SU-DHL-6 (cell line): ENCODE measurements around the gene CNTNAP4.

ENCODE experiments used
- H2AFZ ChIP-seq: fragments of 200-600 bp; sonication (generic); 2 replicates; pipeline ENCODE4 v1.6.1; 2014; ENCODE audit warnings: low read depth, mild to moderate bottlenecking, moderate library complexity, mixed read lengths, antibody characterized with exemption, low read length; ENCODE audit not compliant: severe bottlenecking
- H3F3A ChIP-seq: fragments of 200-600 bp; shearing (Covaris generic); 2 replicates; pipeline ENCODE4 v1.6.0; 2016; ENCODE audit warnings: antibody characterized with exemption, mild to moderate bottlenecking; ENCODE audit not compliant: insufficient read depth
- H3K27ac ChIP-seq: fragments of 200-600 bp; sonication (generic); 2 replicates; pipeline ENCODE4 v1.5.1; 2016; ENCODE audit warnings: low read depth, mild to moderate bottlenecking, low read length, moderate library complexity, mixed read lengths
- H3K27me3 ChIP-seq: fragments of 200-600 bp; sonication (generic), shearing (Covaris generic); 2 replicates; pipeline ENCODE4 v1.6.0; 2014; ENCODE audit warnings: mild to moderate bottlenecking, low read length
- H3K36me3 ChIP-seq: fragments of 200-600 bp; sonication (generic); 2 replicates; pipeline ENCODE4 v1.6.1; 2014; ENCODE audit warnings: mild to moderate bottlenecking, low read length, mixed read lengths
- H3K4me2 ChIP-seq: fragments of 300-600, 200-600 bp; shearing (Covaris generic), sonication (generic); 2 replicates; pipeline ENCODE4 v1.6.0; 2014; ENCODE audit warnings: low read length, low read depth, mild to moderate bottlenecking; ENCODE audit not compliant: poor library complexity, severe bottlenecking
- H3K4me3 ChIP-seq: fragments of 200-600 bp; sonication (generic); 2 replicates; pipeline ENCODE4 v1.5.1; 2014; ENCODE audit warnings: antibody characterized with exemption, low read length, mild to moderate bottlenecking, mixed read lengths; ENCODE audit not compliant: insufficient read depth, poor library complexity, severe bottlenecking
- H3K79me2 ChIP-seq: fragments of 200-600 bp; sonication (generic); 2 replicates; pipeline ENCODE4 v1.6.1; 2014; ENCODE audit warnings: mild to moderate bottlenecking, low read length, moderate library complexity; ENCODE audit not compliant: insufficient read depth
- H3K9ac ChIP-seq: fragments of 200-600 bp; sonication (generic); 2 replicates; pipeline ENCODE4 v1.7.0; 2014; ENCODE audit warnings: mild to moderate bottlenecking, low read length
- H3K9me2 ChIP-seq: fragments of 200-600 bp; sonication (generic); replicated peaks from 2 replicates; pipeline ENCODE4 v1.6.1; 2014; ENCODE audit warnings: low read length; ENCODE audit not compliant: insufficient read depth
- H3K9me3 ChIP-seq: fragments of 200-600 bp; sonication (generic); 2 replicates; pipeline ENCODE4 v1.6.1; 2014; ENCODE audit warnings: low read length, mixed read lengths; ENCODE audit not compliant: insufficient read depth
- H4K20me1 ChIP-seq: fragments of 200-600 bp; sonication (generic); 2 replicates; pipeline ENCODE4 v1.6.1; 2014; ENCODE audit warnings: low read depth, mild to moderate bottlenecking, antibody characterized with exemption, low read length, moderate library complexity, mixed read lengths
- CTCF ChIP-seq: fragments of 200-600 bp; sonication (generic); IDR thresholded peaks from one replicate; pipeline ENCODE4 v1.5.1; 2017; ENCODE audit warnings: antibody characterized with exemption, mild to moderate bottlenecking, low read length, moderate library complexity; ENCODE audit not compliant: insufficient read depth, poor library complexity, severe bottlenecking
- EZH2phosphoT487 ChIP-seq: fragments of 200-600 bp; sonication (generic), shearing (Covaris generic); conservative IDR thresholded peaks from 2 replicates; pipeline ENCODE4 v1.6.1; 2018; ENCODE audit warnings: mild to moderate bottlenecking, antibody characterized with exemption, low read length, moderate library complexity, mixed read lengths

CNTNAP4 gene

DNA sequence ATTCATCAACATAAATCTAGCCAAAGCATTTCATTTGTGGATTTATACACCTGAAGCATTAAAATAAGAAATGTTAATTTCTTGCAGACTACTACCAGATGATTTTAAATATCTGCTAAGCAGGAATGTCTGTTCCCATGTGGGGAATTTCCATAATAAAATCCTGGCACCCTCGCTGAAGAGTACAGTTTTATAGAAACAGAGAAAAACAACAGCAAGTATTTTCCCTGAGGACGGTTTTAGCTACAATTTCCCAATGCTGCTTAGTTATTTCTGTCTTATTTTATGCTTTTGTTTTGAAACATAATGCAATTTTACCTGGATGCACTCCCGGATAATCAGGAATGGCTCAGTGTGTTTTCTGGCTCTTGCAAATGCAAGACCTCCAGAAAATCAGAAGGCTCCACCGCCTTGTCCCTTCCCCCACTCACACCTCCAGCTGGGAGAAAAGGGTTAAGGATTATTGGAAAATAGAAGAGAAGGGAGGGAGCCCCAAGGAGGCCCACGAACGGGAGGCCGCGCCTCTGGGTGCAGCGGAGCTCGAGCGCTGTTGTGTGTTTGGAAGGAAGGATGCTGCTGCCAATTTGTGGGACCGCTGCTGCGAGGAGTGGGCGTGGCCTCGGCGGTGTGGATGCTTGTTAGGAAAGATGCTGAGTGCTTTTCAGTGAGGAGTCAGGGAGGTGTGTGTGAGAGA, at the start of gene CNTNAP4:
TSS of gene CNTNAP4 (plus strand) at position 657 of the 694 bp plus-strand sequence. CDS start 262 bp downstream, outside the sequence.
- H3K79me2 ChIP-seq: no peaks in the 10 kb centered on the region
- H3K9me3 ChIP-seq: no peaks in the 10 kb centered on the region
- no peak within 1 kb of the TSS for H3K4me2 ChIP-seq
- no peaks in the 10 kb centered on the region for H3F3A ChIP-seq
- H4K20me1 ChIP-seq: no peaks in the 10 kb centered on the region
- H3K9ac ChIP-seq: no peak within 1 kb of the TSS
- H3K4me3 ChIP-seq: no peak within 1 kb of the TSS
- H3K27me3 ChIP-seq: no peaks in the 10 kb centered on the region
- H2AFZ ChIP-seq: no peak within 1 kb of the TSS
- H3K9me2 ChIP-seq: no peaks in the 10 kb centered on the region
- no peak for TF ChIP-seq CTCF
- no peak for TF ChIP-seq EZH2phosphoT487
- no peaks in the 10 kb centered on the region for H3K36me3 ChIP-seq
- H3K27ac ChIP-seq: no peak within 1 kb of the TSS

DNA sequence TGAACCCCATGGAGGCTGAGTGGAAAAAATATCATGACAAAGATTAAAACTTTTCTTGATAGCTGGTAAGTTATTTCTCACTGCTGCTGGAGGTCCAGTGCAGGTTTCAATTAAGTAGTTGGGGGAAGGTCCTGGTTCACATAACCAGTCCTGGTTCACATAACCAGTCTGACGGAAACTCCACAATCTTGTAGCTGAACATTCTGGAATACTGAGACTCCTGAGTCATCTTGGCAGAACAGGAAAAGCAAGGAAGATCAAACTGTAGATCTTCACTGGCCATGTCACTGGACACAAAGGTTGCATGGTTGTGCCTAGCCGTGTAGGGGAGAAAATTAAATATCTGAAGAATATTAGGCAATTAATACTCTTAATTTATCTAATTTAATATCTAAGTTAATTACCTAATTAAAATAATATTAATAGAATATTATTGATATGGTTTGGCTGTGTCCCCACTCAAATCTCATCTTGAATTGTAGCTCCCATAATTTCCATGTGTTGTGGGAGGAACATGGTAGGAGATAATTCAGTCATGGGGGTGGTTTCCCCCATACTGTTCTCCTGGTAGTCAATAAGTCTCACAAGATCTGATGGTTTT, 48.6 kb upstream of the CNTNAP4 start:
- no peak overlapping the region for H3K4me2 ChIP-seq
- H3K79me2 ChIP-seq: no peaks in the 10 kb centered on the region
- TF ChIP-seq EZH2phosphoT487 (no peak), CTCF (no peak)
- H4K20me1 ChIP-seq: no peaks in the 10 kb centered on the region
- no peak overlapping the region for H3K4me3 ChIP-seq
- no peak overlapping the region for H3K27ac ChIP-seq
- H3K9ac ChIP-seq: no peak overlapping the region
- no peak overlapping the region for H2AFZ ChIP-seq
- no peaks in the 10 kb centered on the region for H3K27me3 ChIP-seq
- no peaks in the 10 kb centered on the region for H3F3A ChIP-seq
- no peaks in the 10 kb centered on the region for H3K36me3 ChIP-seq
- H3K9me3 ChIP-seq: no peaks in the 10 kb centered on the region
- no peaks in the 10 kb centered on the region for H3K9me2 ChIP-seq

DNA sequence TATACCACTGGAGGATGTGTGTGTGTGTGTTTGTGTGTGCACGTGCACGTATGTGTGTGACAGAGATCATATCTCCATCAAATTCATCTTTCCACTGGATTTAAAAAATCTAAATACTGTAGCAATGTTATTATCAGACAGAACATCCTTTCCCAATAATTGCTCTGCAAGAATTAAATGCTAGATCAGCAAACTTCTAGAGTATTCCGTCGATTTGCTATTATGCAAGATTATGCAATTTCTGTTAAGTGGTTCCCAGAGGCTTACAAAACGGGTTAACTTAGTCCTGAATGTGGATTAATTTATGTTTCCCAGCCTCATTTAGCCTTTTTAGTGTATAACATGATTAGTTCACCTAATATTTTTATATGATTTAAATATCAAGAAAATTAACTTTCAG, 44.5 kb upstream of the CNTNAP4 start:
- no peaks in the 10 kb centered on the region for H3F3A ChIP-seq
- H3K79me2 ChIP-seq: no peaks in the 10 kb centered on the region
- no peaks in the 10 kb centered on the region for H3K9me2 ChIP-seq
- H3K9ac ChIP-seq: no peak overlapping the region
- H3K4me2 ChIP-seq: no peak overlapping the region
- H4K20me1 ChIP-seq: no peaks in the 10 kb centered on the region
- H3K9me3 ChIP-seq: no peaks in the 10 kb centered on the region
- H3K36me3 ChIP-seq: no peaks in the 10 kb centered on the region
- H2AFZ ChIP-seq: no peak overlapping the region
- H3K4me3 ChIP-seq: no peak overlapping the region
- H3K27ac ChIP-seq: no peak overlapping the region
- no peak for TF ChIP-seq EZH2phosphoT487
- no peak for TF ChIP-seq CTCF
- no peaks in the 10 kb centered on the region for H3K27me3 ChIP-seq
